Endothelial cell of umbilical vein (primary cell): Measurements from ENCODE around the gene RIPOR1. TPM values are rescaled to one million over a fixed set of nuclear protein-coding genes. Genes with fewer than 3 reads are reported as not detected.

Experiments
- BruUV-seq: library from RNA; stranded (reverse); fragments of 400-500 nt; replicated peaks from 2 replicates; lab custom pipeline; 2021; lab: Mats Ljungman, UMichigan
- CTCF ChIA-PET: fragments of 300-600, 350-600 bp; sonication (Branson Sonifier 250); formaldehyde crosslinking; loops from one replicate; lab custom pipeline; 2021; ENCODE audit warnings: antibody characterized with exemption, inconsistent platforms; lab: Charles Lee
- POLR2A ChIA-PET: fragments of 300-600, 350-600 bp; sonication (Branson Sonifier 250); formaldehyde crosslinking; loops from one replicate; lab custom pipeline; 2021; ENCODE audit warnings: antibody characterized with exemption, inconsistent platforms; lab: Charles Lee
- DNase-seq: peaks from one replicate; pipeline ENCODE4 v3.0.0-alpha.2; 2011; ENCODE audit warnings: low read depth, low spot score
- FAIRE-seq: peaks from 2 replicates; lab custom pipeline; 2011; peaks lifted over from hg19 to GRCh38; lab: Jason Lieb, UNC
- H2AFZ ChIP-seq: 2 replicates; pipeline ENCODE4 v1.6.0; 2012; ENCODE audit warnings: low read depth, low read length, control low read depth, inconsistent platforms
- H3K27ac ChIP-seq: 2 replicates; pipeline ENCODE4 v1.5.1; 2011; ENCODE audit warnings: low read depth, mild to moderate bottlenecking, control low read depth, low read length, moderate library complexity; ENCODE audit not compliant: insufficient read depth
- H3K27me3 ChIP-seq, 2 experiments: 2 replicates each; pipeline versions ENCODE4 v1.6.0 to v1.6.1; 2011; ENCODE audit warnings: low read length in 2 of 2, mixed read lengths in 1 of 2; ENCODE audit not compliant: control insufficient read depth in 2 of 2, insufficient read depth in 2 of 2
- H3K36me3 ChIP-seq, 2 experiments: 2 replicates in 1 of 2; 3 replicates in 1 of 2; pipeline ENCODE4 v1.5.1; 2011; ENCODE audit warnings: low read length in 2 of 2, mild to moderate bottlenecking in 1 of 2, moderate library complexity in 1 of 2; ENCODE audit not compliant: control insufficient read depth in 2 of 2, insufficient read depth in 2 of 2; ENCODE audit errors: extremely low read depth in 1 of 2
- H3K4me1 ChIP-seq: 3 replicates; pipeline ENCODE4 v1.5.1; 2011; ENCODE audit warnings: mild to moderate bottlenecking, low read length; ENCODE audit not compliant: control insufficient read depth, insufficient read depth; ENCODE audit errors: extremely low read depth
- H3K4me2 ChIP-seq: 2 replicates; pipeline ENCODE4 v1.6.1; 2011; ENCODE audit warnings: low read length, control low read depth, mixed read lengths; ENCODE audit not compliant: insufficient read depth
- H3K4me3 ChIP-seq, 3 experiments: fragments of 200-600 bp in 1 of 3; sonication (generic), shearing (Covaris generic) in 1 of 3; replicated peaks in 1 of 3; 2 replicates each; pipeline ENCODE4 v1.5.1; 2011 to 2016; ENCODE audit warnings: control low read depth in 3 of 3, low read length in 3 of 3, mild to moderate bottlenecking in 2 of 3, inconsistent platforms in 1 of 3, low read depth in 1 of 3, moderate library complexity in 1 of 3; ENCODE audit not compliant: insufficient read depth in 1 of 3
- H3K79me2 ChIP-seq: 2 replicates; pipeline ENCODE4 v1.6.0; 2012; ENCODE audit warnings: low read length, inconsistent platforms; ENCODE audit not compliant: control insufficient read depth, insufficient read depth
- H3K9ac ChIP-seq: replicated peaks from 2 replicates; pipeline ENCODE3; 2011; ENCODE audit warnings: low read length, control low read depth; ENCODE audit not compliant: insufficient read depth; ENCODE audit errors: extremely low read depth
- H3K9me1 ChIP-seq: replicated peaks from 3 replicates; pipeline ENCODE4 v1.6.0; 2011; ENCODE audit warnings: mild to moderate bottlenecking, low read length; ENCODE audit not compliant: control insufficient read depth, insufficient read depth; ENCODE audit errors: extremely low read depth
- H3K9me3 ChIP-seq: replicated peaks from 2 replicates; pipeline ENCODE4 v1.5.1; 2012; ENCODE audit warnings: low read length, inconsistent platforms; ENCODE audit not compliant: control insufficient read depth, insufficient read depth
- H4K20me1 ChIP-seq: replicated peaks from 2 replicates; pipeline ENCODE3; 2011; ENCODE audit warnings: mild to moderate bottlenecking, low read length; ENCODE audit not compliant: control insufficient read depth, insufficient read depth; ENCODE audit errors: extremely low read depth
- EZH2 ChIP-seq: IDR thresholded peaks from 2 replicates; pipeline ENCODE4 v1.6.1; 2012; ENCODE audit warnings: borderline replicate concordance, low read depth, mild to moderate bottlenecking, moderate library complexity, low read length, inconsistent platforms; ENCODE audit not compliant: severe bottlenecking
- FOS ChIP-seq: IDR thresholded peaks from 2 replicates; pipeline ENCODE4 v1.6.1; 2011; ENCODE audit warnings: mild to moderate bottlenecking, low read length, moderate library complexity, borderline replicate concordance; ENCODE audit not compliant: insufficient read depth
- GATA2 ChIP-seq: IDR thresholded peaks from 2 replicates; pipeline ENCODE4 v1.7.0; 2011; ENCODE audit warnings: low read depth, mild to moderate bottlenecking, moderate library complexity, mixed read lengths, low read length; ENCODE audit not compliant: insufficient read length, insufficient read depth
- JUN ChIP-seq: IDR thresholded peaks from 2 replicates; pipeline ENCODE4 v1.6.1; 2011; ENCODE audit warnings: borderline replicate concordance, low read depth; ENCODE audit not compliant: insufficient read length, insufficient read depth
- MYC ChIP-seq: IDR thresholded peaks from one replicate; pipeline ENCODE4 v1.6.1; 2011; ENCODE audit warnings: mild to moderate bottlenecking, low read depth, low read length
- POLR2A ChIP-seq: IDR thresholded peaks from 2 replicates; pipeline ENCODE4 v1.6.1; 2012; ENCODE audit warnings: low read depth, mild to moderate bottlenecking, control low read depth, low read length
- POLR2AphosphoS5 ChIP-seq: IDR thresholded peaks from 2 replicates; pipeline ENCODE4 v1.6.1; 2012; ENCODE audit warnings: low read depth, mild to moderate bottlenecking, control low read depth, low read length, moderate library complexity; ENCODE audit not compliant: insufficient read depth
- dilution Hi-C: fragments of 300-500 bp; cut with MboI; formaldehyde crosslinking; loops from one replicate; pipeline ENCODE4 v1.15.0; 2019; ENCODE audit warnings: low sequenced_read_pairs; ENCODE audit not compliant: extremely low pct_ligation_motif_present
- intact Hi-C: fragments of 100-400 bp; cut with micrococcal nuclease; formaldehyde crosslinking; loops from one replicate; pipeline ENCODE4 v1.10.0; 2022
- polyA plus RNA-seq, 4 experiments: library from polyadenylated mRNA; depleted of rRNA in 3 of 4; stranded (reverse) in 3 of 4; unstranded in 1 of 4; fragments of >200 nt; gene quantifications; 2 replicates each; pipeline versions ENCODE4 v1.2.1 to v1.2.3, GENCODE V29; 2011 to 2012; ENCODE audit warnings: missing spikeins in 1 of 4
- total RNA-seq: library from RNA; stranded (reverse); gene quantifications from 2 replicates; pipeline ENCODE4 v1.2.3, GENCODE V29; 2021
- TF ChIP-seq, protein P1 (sequence below), 2 donors: IDR thresholded peaks; 1 replicate in 1 of 2; 2 replicates in 1 of 2; pipeline ENCODE4 v1.5.1; 2011; ENCODE audit warnings: low read length in 2 of 2, mild to moderate bottlenecking in 2 of 2, moderate library complexity in 2 of 2, control low read depth in 1 of 2, inconsistent platforms in 1 of 2, low read depth in 1 of 2; ENCODE audit not compliant: insufficient read depth in 1 of 2; ENCODE audit errors: extremely low read depth in 1 of 2
- TF ChIP-seq, protein P2 (sequence below): IDR thresholded peaks from 2 replicates; pipeline ENCODE4 v1.6.1; 2011; ENCODE audit not compliant: insufficient read depth, insufficient read length

Gene RIPOR1
- total and polyA plus RNA-seq, 2 donors (not counting 3 experiments of a cell fraction or from before 2014, with no cell fraction given) = 45.3 to 144 TPM

DNA sequence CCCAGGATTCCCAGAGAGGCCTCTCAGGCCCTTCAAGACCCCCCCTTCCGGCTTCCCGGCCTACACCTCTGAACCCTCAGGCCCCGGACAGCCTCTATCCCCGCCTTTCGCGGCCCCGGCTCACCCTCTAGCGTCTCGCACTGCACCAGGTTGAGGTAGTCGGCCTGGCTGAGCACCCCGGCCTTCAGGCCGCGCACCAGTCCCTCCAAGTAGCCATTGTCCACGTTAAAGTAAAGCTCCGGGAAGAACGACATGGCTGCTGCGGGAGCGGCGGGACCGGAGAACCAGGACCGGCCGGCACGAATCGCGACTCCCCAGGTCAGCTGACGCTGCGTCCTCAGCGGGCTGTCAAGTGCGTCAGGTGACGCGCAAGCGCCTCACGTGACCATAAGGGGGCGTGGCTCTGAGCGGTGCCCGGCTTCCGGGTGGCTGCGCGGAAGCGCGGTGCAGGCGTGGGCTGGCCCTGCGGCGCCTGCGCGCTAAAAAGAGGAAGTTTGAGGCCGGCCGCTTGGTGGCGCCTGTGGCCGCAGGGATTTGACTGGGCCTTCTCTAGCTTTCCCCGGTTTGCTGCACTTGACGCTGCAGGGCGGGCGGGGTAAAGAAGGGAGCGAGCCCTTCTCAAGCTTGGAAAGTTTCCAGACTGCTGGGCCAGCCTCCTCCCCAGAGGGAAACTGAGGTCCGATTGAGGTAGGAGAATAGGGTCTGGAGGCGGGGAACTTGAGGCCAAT, 47.6 kb upstream of the RIPOR1 start, which contains the start of gene ATP6V0D1:
TSS of gene ATP6V0D1 (minus strand) at position 325 of the 728 bp plus-strand sequence. CDS start at position 254, 71 bp downstream.
- H4K20me1 ChIP-seq = peaks cover 2% of the 10 kb centered on the region
- FAIRE-seq (peak; percentile 97), DNase-seq (peak; percentile 99)
- intact Hi-C loops (loop anchor here (1.0 kb wide), 2 partner anchors 13 to 33 kb away; no protein-coding TSS in a partner anchor), dilution Hi-C loops (no loop called here)
- POLR2A ChIA-PET = interaction anchor here (0.7 kb wide), 1 partner anchor 53 kb away, joined by 3 read pairs; no protein-coding TSS in a partner anchor
- BruUV-seq = no TSS peak
- H3K9me1 ChIP-seq = no peaks in the 10 kb centered on the region
- H3K79me2 ChIP-seq = peaks cover 24% of the 10 kb centered on the region
- H3K4me3 ChIP-seq = peak within 1 kb of the TSS; percentile 69 to 80 (median 77)
- no peaks in the 10 kb centered on the region for H3K9me3 ChIP-seq
- peaks cover 22% of the 10 kb centered on the region for H3K4me1 ChIP-seq
- H3K27ac ChIP-seq = peak within 1 kb of the TSS; percentile 73
- H3K4me2 ChIP-seq = peak within 1 kb of the TSS; percentile 90
- CTCF ChIA-PET = interaction anchor here (0.6 to 6.1 kb wide), 18 partner anchors 10 to 325 kb away, joined by 3 to 133 read pairs (median 5); partner anchors contain the start of genes RANBP10, RIPOR1 and TSNAXIP1
- no peaks in the 10 kb centered on the region for H3K27me3 ChIP-seq
- H2AFZ ChIP-seq = peak within 1 kb of the TSS; percentile 83
- TF ChIP-seq POLR2AphosphoS5 (peak; percentile 86), GATA2 (no peak), JUN (no peak), FOS (no peak), MYC (no peak), POLR2A (peak; percentile 74), EZH2 (no peak)
- TF ChIP-seq, protein P1, sequence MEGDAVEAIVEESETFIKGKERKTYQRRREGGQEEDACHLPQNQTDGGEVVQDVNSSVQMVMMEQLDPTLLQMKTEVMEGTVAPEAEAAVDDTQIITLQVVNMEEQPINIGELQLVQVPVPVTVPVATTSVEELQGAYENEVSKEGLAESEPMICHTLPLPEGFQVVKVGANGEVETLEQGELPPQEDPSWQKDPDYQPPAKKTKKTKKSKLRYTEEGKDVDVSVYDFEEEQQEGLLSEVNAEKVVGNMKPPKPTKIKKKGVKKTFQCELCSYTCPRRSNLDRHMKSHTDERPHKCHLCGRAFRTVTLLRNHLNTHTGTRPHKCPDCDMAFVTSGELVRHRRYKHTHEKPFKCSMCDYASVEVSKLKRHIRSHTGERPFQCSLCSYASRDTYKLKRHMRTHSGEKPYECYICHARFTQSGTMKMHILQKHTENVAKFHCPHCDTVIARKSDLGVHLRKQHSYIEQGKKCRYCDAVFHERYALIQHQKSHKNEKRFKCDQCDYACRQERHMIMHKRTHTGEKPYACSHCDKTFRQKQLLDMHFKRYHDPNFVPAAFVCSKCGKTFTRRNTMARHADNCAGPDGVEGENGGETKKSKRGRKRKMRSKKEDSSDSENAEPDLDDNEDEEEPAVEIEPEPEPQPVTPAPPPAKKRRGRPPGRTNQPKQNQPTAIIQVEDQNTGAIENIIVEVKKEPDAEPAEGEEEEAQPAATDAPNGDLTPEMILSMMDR (IDR thresholded peaks at IDR 0.05; ENCODE audit: extremely low read depth in 1 of 2, insufficient read depth in 1 of 2, low read depth in 1 of 2, low read length in 2 of 2) = peak; percentile 96
- TF ChIP-seq, protein P2, sequence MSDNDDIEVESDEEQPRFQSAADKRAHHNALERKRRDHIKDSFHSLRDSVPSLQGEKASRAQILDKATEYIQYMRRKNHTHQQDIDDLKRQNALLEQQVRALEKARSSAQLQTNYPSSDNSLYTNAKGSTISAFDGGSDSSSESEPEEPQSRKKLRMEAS = peak; percentile 100
- peak within 1 kb of the TSS; percentile 87 for H3K9ac ChIP-seq
- H3K36me3 ChIP-seq = no peaks in the 10 kb centered on the region
